K562 treated with DMSO at 1 percent for 24 hours (cell line): ENCODE measurements around the gene TMX1. TPM values are rescaled to one million over a fixed set of nuclear protein-coding genes. Genes with fewer than 3 reads are reported as not detected.

Experiments used
- total RNA-seq: library from RNA; unstranded; fragments of 300-600 nt; gene quantifications from 2 replicates; pipeline ENCODE4 v1.2.3, GENCODE V29; 2022; ENCODE audit warnings: low read depth; ENCODE audit not compliant: insufficient read depth

The TMX1 gene
- total RNA-seq: 11.2 and 11.6 TPM in 2 replicates

GRCh38 chr14:51239813-51240803, at the start of gene TMX1:
Gene TMX1 (plus strand): TSS chr14:51240247. CDS start chr14:51240293, 46 bp downstream.

Other genes with a start within 250 kb of the TMX1 start
- 0.13 TPM in 1 of 2 replicates, not detected in the other for gene TRIM9, start 145.1 kb upstream of the TMX1 start, total RNA-seq